Measurements from ENCODE around the gene CCDC91. TPM values are rescaled to one million over a fixed set of nuclear protein-coding genes. Genes with fewer than 3 reads are reported as not detected.

The CCDC91 gene
- total RNA-seq, 1 experiment from 2014 or later = 13.7 TPM

- DNase-seq (ENCODE audit: low spot score) = peak; percentile 39
Measured at GRCh38 chr12:28582672-28583376, 392.6 kb downstream of the CCDC91 start.

DNA sequence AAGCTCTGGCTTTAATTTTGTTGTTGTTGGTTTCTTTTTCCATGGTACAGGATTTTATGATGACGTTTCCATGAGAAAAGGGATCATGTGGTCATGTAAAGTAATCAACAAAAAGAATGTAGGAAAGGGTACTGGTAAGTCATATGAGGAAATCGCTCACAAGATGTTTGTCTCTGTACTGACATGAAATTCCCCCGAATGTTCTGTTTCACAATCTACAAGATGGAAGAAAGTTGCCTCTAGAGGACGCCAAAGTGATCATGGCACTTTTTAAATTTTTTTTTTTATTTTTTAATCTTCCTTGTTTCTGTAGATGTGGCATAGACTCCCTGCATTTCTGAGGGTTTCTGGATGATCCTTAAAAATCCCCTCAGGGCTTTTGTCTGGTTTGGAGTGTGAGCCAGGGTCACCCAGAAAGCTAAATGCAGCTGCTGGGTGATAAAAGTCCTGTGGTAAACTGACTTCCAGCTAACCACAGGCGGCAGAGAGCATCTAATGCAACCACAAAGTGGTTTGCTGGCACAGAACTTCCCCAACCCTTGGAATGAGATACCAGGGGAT lies 393.5 kb downstream of the CCDC91 start:
- peak; percentile 97 for DNase-seq (ENCODE audit: low spot score)

DNA sequence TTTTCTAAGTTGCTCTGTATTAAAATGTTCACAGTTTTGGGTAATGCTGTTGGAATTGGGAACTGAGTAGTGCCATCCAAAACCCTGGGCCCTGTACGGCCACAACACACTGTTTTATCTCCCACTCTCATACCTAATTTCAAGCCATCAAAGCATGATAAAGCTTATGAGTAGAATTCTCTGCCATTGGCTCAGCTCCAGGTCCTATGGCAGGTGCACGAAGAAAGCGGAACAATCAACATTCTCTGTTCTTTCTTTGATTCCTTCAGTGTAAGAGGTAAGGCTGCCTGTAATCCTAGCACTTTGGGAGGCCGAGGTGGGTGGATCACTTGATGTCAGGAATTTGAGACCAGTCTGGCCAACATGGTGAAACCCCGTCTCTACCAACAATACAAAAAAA lies 394.9 kb downstream of the CCDC91 start:
- no peak for DNase-seq (ENCODE audit: low spot score)

- no peak for DNase-seq (ENCODE audit: low spot score)
Measured at GRCh38 chr12:28586481-28586880, 396.2 kb downstream of the CCDC91 start.

DNA sequence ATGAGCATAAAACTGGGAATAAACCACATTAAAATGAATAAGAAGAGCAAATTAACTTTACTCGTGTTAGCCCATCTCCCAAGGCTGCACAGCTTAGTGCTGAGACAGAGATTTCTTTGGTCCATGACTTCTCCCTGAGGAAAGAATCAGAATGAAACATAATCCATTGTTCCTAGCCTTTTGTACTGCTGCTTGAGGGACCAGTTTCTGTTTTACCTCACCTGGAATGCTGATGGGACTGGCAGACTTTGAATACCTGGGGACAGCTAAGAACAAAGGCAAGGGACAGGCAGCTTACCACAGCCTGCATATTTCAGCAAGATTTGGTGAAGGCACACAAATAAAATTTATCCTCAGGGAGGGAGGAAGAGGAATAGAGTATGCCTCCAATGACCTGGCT lies 401.6 kb downstream of the CCDC91 start:
- no peak for DNase-seq (ENCODE audit: low spot score)

Other genes with a start within 250 kb of the CCDC91 start
- gene PTHLH, start 217.7 kb upstream of the CCDC91 start, total RNA-seq (2014; rRNA removed; shearing (Covaris generic)) = 1.1 and 2.0 TPM in 2 replicates

Data from H4 (cell line).